NCI-H2171 (cell line): ENCODE results near the gene WSCD1.

Experiments used
- DNase-seq: peaks from one replicate; lab custom pipeline; 2025; lab: John Stamatoyannopoulos, UW

The WSCD1 gene

GRCh38 chr17:6061290-6061689 is 8.9 kb upstream of the WSCD1 start:
- DNase-seq = no peak

- peak; percentile 70 for DNase-seq
Measured at GRCh38 chr17:6064868-6065267, 5.3 kb upstream of the WSCD1 start.

GRCh38 chr17:6065351-6065750 is 4.8 kb upstream of the WSCD1 start:
- DNase-seq = no peak

- DNase-seq = no peak
Measured at GRCh38 chr17:6066183-6066948, 3.8 kb upstream of the WSCD1 start.

- no peak for DNase-seq
Measured at GRCh38 chr17:6067060-6067459, 3.1 kb upstream of the WSCD1 start.

DNA sequence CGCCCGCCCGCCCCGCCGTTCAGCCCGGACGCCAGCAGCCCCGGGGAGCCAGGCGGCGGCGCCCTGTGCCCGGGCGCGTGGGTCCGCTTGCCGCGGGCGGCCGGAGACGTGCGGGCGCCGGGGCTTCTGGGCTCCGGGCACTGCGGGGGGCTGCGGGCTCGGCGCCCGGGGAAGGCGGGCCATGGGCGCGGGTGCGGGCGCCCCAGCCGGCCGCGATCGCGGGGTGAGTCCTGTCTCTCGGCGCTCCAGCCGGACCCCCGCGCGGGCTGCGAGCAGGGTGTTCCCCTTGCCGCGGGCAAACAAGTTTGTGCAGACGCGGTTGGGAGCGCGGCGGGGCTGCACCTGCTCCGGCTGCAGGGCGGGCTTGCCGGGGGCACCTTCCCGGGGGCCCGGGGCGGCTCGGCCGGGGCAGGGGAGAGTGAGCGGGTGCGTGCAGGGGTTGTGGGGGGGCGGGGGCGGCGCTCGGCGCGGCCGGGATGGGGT is 292 bp downstream of the WSCD1 start:
- DNase-seq = no peak

- no peak for DNase-seq
Measured at GRCh38 chr17:6070913-6071511, 833 bp downstream of the WSCD1 start.

- no peak for DNase-seq
Measured at GRCh38 chr17:6071528-6072065, 1.4 kb downstream of the WSCD1 start.

GRCh38 chr17:6072157-6072556 is 2.0 kb downstream of the WSCD1 start:
- DNase-seq = no peak

DNA sequence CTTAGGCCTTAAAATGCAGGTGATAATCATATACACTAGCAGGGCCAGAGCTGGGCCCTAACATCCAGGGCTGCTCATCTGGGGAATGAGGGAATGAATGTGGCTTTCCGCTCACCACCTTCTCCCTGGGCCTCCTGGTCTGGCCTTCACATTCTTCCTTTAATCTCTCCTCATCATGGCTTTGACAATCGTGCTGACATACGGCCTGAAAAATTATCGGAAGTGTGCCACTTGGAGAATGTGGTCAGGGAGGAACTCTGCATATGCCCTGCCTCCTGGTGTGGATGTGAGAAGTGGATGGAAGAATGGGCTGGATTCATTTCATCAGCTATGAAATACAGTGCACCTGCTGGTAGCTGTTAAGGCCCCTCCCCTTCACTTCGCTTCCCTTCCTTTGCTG is 2.4 kb downstream of the WSCD1 start:
- DNase-seq = no peak

- no peak for DNase-seq
Measured at GRCh38 chr17:6073620-6074019, 3.4 kb downstream of the WSCD1 start.

GRCh38 chr17:6075050-6075449 is 4.9 kb downstream of the WSCD1 start:
- peak; percentile 79 for DNase-seq

GRCh38 chr17:6075845-6076244 is 5.7 kb downstream of the WSCD1 start:
- DNase-seq = no peak

- DNase-seq = no peak
Measured at GRCh38 chr17:6077752-6078151, 7.6 kb downstream of the WSCD1 start.

GRCh38 chr17:6078458-6078871 is 8.3 kb downstream of the WSCD1 start:
- DNase-seq = no peak

GRCh38 chr17:6079155-6079888 is 9.1 kb downstream of the WSCD1 start:
- DNase-seq = no peak

- DNase-seq = no peak
Measured at GRCh38 chr17:6079960-6080359, 9.8 kb downstream of the WSCD1 start.

DNA sequence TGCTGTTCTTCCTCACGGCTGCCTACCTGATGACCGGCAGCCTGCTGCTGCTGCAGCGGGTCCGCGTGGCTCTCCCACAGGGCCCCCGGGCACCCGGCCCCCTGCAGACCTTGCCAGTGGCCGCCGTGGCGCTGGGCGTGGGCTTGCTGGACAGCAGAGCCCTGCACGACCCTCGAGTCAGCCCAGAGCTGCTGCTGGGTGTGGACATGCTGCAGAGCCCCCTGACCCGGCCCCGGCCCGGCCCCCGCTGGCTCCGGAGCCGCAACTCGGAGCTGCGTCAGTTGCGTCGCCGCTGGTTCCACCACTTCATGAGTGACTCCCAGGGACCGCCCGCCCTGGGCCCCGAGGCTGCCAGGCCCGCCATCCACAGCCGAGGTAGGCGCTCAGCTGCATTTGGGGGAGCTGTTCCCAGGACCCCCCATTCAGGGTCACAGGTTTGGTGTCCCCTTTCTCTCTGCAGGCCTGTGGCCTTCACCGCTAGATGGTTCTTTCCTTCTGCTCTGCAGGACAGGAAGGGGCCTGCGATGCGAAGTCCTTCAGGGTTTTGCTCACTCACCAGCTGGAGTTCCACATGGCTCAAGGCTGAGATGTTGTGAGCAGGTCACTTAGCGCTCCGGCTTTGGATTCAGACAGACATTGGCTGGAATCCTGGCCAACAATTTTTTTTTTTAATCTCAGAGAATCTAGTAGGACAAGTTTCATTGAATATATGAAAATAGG is 10.7 kb downstream of the WSCD1 start:
- DNase-seq = no peak

DNA sequence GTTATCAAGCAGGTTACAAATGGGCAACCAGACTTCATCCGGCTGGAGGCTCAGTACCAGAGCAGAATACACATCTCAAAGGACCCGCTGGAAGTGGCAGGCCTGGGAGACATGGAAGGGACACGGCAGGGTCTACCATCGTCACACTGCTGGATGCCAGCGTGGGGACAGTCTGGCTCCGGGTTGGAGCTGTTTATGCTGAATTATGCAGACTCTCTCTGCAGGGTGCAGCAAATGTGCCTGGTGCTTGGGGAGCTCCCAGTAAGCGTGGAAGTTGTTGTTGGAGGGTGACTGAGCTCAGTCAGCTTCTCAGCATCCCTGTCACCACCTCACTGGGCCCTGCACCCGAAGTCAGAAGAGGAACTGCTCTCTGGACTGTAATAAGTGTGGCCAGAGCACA is 12.2 kb downstream of the WSCD1 start:
- no peak for DNase-seq

DNA sequence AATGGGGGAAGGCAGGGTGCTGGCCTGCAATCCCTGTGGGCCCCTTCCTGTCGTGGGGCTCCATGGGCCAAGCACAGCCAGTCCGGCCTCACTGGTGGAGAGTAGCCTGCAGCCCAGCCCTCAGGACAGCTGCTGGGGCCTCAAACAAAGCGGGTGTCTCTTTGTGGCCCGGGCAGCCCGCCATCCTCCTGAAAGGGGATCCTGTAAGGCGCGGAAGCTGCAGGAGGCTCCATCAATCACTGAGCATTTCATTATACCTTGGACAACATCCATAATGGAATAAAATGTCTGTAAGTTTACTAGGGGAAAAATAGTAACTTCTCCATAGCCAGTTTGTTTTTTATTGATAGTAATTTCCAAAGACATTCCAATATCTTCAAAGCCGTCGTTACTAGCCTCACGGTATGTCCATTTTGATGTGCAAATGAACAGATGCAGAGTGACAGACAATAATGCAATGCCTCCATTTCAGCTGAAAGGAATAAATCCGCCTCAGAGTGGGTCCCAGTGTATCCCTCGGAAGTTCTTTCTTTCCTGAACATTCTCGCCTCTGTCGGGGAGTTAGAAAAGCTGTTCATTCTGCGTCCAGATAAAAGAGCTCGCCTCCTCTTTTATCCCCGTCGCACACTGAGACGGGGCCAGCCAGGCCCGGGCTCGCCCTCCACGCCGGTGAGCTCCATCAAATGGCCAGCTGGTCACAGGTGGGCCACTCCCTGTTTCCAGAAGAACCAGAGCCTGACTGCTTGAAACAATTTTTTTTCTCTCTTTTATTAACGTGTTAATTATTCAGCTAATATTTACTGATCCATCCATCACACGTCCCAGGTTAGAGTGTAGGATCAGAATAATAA is 14.4 kb downstream of the WSCD1 start:
- no peak for DNase-seq

DNA sequence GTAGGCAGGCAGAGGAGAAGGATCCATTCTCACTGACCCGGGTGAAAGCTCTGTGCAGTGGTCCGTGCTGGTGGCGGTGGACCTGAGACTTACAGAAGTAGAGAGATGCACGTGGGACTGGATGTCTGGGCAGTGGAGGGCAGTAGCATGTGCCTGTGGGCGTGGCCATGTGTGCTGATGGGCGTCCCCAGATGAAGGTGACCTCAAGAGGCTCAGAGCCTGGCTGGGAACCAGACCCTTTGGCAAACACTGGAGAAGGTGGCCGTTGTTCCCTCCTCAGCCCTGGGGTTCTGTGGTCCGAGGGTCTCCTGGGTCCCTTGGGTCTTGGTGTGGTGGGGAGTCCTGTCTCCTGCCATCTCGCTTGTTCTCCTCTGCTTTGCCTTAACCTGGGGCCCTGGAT is 15.6 kb downstream of the WSCD1 start:
- DNase-seq = no peak
